Activated CD4-positive, alpha-beta memory T cell treated with anti-CD3 and anti-CD28 coated beads, Interleukin-2, amount 10 ng/mL, durations not matched to agents 7 days and 5 days (primary cell): ENCODE measurements around the gene COMMD1. TPM values are rescaled to one million over a fixed set of nuclear protein-coding genes. Genes with fewer than 3 reads are reported as not detected.

ENCODE experiments used
- CTCF ChIA-PET: fragments of 350-600 bp; sonication (Branson Sonifier 250); formaldehyde crosslinking; loops from one replicate; lab custom pipeline; 2021; ENCODE audit warnings: antibody characterized with exemption, inconsistent platforms; lab: Charles Lee
- POLR2A ChIA-PET: fragments of 350-600 bp; sonication (Branson Sonifier 250); formaldehyde crosslinking; loops from one replicate; lab custom pipeline; 2021; ENCODE audit warnings: antibody characterized with exemption; lab: Charles Lee
- DNase-seq: peaks from one replicate; pipeline ENCODE4 v3.0.0-alpha.2; 2020
- H3K27ac Mint-ChIP-seq: one replicate; pipeline ENCODE4 v1.8.0; 2021; ENCODE audit warnings: mild to moderate bottlenecking, mixed read lengths
- H3K27me3 Mint-ChIP-seq: one replicate; pipeline ENCODE4 v1.8.0; 2021; ENCODE audit warnings: mixed read lengths
- H3K36me3 Mint-ChIP-seq: one replicate; pipeline ENCODE4 v1.8.0; 2021; ENCODE audit warnings: low read depth, mixed read lengths
- H3K4me1 Mint-ChIP-seq: one replicate; pipeline ENCODE4 v1.8.0; 2021; ENCODE audit warnings: mixed read lengths
- H3K4me3 Mint-ChIP-seq: one replicate; pipeline ENCODE4 v1.8.0; 2021; ENCODE audit warnings: mild to moderate bottlenecking, mixed read lengths
- H3K9me3 Mint-ChIP-seq: one replicate; pipeline ENCODE4 v1.8.0; 2021; ENCODE audit warnings: mixed read lengths
- total RNA-seq, 2 experiments: library from RNA; stranded (reverse); gene quantifications; one replicate each; pipeline ENCODE4 v1.2.3, GENCODE V29; 2021

COMMD1 gene
- total RNA-seq, 2 experiments from 2014 or later = 25.4 to 26.9 TPM

DNA sequence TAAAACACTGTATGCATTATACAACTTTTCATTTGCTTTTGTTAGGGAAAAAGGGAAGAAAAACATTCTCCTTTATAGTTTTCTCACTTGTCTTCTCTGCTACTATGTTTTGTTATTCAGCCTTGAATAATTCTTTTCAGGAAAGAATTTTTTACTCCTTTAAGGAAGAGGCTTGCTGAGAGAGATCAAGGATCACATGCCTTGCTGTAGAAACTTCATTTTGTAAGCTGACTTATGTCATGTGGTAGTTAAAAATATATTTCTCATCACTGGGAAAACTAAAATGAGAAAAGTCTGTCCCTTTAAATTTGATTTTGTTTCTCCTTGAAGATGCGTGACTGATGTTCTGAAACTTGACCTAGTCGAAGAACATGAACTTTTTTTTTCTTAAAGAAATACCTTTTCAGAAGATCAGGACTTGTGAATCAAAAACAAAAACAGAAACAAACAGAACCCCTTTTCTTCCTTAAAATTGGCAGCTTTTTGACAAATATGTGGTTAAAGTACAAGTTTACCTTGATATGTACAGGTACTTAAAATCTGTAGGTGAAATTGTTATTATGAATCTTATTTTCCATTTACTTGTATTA, 145.1 kb downstream of the COMMD1 start:
- peaks cover 14% of the 10 kb centered on the region for H3K4me1 Mint-ChIP-seq
- no peak overlapping the region for H3K27ac Mint-ChIP-seq
- H3K27me3 Mint-ChIP-seq = no peaks in the 10 kb centered on the region
- no peak overlapping the region for H3K4me3 Mint-ChIP-seq
- no peaks in the 10 kb centered on the region for H3K36me3 Mint-ChIP-seq
- no peaks in the 10 kb centered on the region for H3K9me3 Mint-ChIP-seq
- CTCF ChIA-PET = no interaction called here
- no peak for DNase-seq
- POLR2A ChIA-PET = no interaction called here

DNA sequence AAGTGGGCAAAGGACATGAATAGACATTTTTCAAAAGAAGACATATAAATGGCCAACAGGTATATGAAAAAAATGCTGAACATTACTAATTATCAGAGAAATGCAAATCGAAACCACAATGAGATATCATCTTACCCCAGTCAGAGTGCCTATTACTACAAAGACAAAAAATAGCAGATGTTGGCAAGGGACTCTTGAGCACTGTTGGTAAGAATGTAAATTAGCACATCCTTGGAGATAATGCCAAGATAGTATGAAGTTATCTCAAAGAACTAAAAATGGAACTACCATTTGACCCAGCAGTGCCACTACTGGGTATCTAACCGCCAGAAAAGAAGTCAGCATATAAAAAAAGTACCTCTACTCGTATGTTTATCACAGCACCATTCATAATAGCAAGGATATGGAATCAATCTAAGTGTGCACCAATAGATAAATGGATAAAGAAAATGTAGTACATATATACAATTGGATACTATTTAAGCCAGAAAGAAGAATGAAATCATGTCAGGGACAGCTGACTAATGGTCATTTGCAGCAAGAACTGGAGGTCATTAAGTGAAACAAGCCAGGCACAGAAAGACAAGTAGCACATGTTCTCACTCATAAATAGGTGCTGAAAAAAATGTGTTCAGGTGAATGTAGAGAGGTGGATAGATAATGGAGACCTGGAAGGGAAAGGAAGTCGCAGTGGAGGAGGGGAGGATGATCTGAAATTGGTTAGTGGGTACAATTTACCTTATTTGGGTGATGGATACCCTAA, 148.7 kb downstream of the COMMD1 start:
- Mint-ChIP-seq H3K4me1 (peaks cover 14% of the 10 kb centered on the region), H3K4me3 (no peak overlapping the region), H3K9me3 (no peaks in the 10 kb centered on the region), H3K27ac (no peak overlapping the region), H3K36me3 (no peaks in the 10 kb centered on the region), H3K27me3 (no peaks in the 10 kb centered on the region)
- ChIA-PET CTCF (interaction anchor here (0.9 kb wide), 1 partner anchor 15 kb away, joined by 3 read pairs; no protein-coding TSS in a partner anchor), POLR2A (no interaction called here)
- no peak for DNase-seq

- Mint-ChIP-seq H3K36me3 (no peaks in the 10 kb centered on the region), H3K27ac (no peak overlapping the region), H3K4me1 (peaks cover 14% of the 10 kb centered on the region), H3K9me3 (no peaks in the 10 kb centered on the region), H3K27me3 (no peaks in the 10 kb centered on the region), H3K4me3 (no peak overlapping the region)
- CTCF ChIA-PET = interaction anchor here (0.6 to 0.9 kb wide), 2 partner anchors 16 to 119 kb away, joined by 3 to 4 read pairs; no protein-coding TSS in a partner anchor
- POLR2A ChIA-PET = no interaction called here
- DNase-seq = no peak
These were observed 149.5 kb downstream of the COMMD1 start for GRCh38 chr2:62054916-62055450.

- H3K27ac Mint-ChIP-seq = no peak overlapping the region
- H3K4me1 Mint-ChIP-seq = peaks cover 14% of the 10 kb centered on the region
- DNase-seq = no peak
- H3K36me3 Mint-ChIP-seq = no peaks in the 10 kb centered on the region
- no peaks in the 10 kb centered on the region for H3K27me3 Mint-ChIP-seq
- H3K4me3 Mint-ChIP-seq = no peak overlapping the region
- POLR2A ChIA-PET = no interaction called here
- no peaks in the 10 kb centered on the region for H3K9me3 Mint-ChIP-seq
- CTCF ChIA-PET = interaction anchor here (0.6 kb wide), 1 partner anchor 118 kb away, joined by 4 read pairs; no protein-coding TSS in a partner anchor
These were observed 150.4 kb downstream of the COMMD1 start for GRCh38 chr2:62055724-62056336.

DNA sequence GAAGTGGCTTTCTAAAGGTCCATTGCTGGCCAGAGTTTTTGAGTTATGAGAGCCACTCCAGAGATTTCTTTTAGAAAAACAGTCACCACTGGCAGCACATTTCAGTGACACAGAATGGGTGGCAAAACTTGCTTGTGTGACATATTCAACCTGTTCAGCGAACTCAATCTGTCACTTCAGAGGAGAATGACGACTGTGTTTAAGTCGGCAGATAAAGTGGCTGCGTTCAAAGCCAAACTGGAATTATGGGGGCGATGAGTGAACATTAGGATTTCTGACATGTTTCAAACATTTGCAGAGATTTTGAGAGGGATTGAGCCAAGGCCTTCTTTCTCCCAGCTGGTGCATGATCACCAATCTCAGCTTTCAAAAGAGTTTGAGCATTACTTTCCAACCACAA, 150.9 kb downstream of the COMMD1 start:
- no peak overlapping the region for H3K4me3 Mint-ChIP-seq
- ChIA-PET CTCF (no interaction called here), POLR2A (no interaction called here)
- no peaks in the 10 kb centered on the region for H3K36me3 Mint-ChIP-seq
- H3K9me3 Mint-ChIP-seq = no peaks in the 10 kb centered on the region
- no peak overlapping the region for H3K27ac Mint-ChIP-seq
- no peak for DNase-seq
- no peaks in the 10 kb centered on the region for H3K27me3 Mint-ChIP-seq
- H3K4me1 Mint-ChIP-seq = peaks cover 14% of the 10 kb centered on the region

DNA sequence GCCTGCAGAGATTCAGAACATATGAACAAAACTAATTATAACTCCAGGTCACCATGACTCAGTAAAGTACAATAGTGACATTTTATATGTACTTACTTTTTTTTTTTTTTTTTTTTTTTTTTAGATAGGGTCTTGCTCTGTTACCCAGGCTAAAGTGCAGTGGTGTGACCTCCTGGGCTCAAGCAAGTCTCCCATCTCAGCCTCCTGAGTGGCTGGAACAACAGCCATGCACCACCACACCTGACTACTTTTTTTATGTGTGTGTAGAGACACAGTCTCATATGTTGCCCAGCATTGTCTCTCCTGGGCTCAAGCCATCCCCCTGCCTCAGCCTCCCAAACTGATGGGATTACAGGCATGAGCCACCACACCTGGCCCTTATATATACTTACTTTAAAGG, 159.8 kb downstream of the COMMD1 start:
- no peak for DNase-seq
- ChIA-PET CTCF (interaction anchor here (0.5 to 0.7 kb wide), 2 partner anchors 211 to 316 kb away, joined by 3 to 5 read pairs; no protein-coding TSS in a partner anchor), POLR2A (interaction anchor here (0.7 kb wide), 1 partner anchor 37 kb away, joined by 3 read pairs; no protein-coding TSS in a partner anchor)
- Mint-ChIP-seq H3K9me3 (no peaks in the 10 kb centered on the region), H3K36me3 (no peaks in the 10 kb centered on the region), H3K4me3 (no peak overlapping the region), H3K27me3 (no peaks in the 10 kb centered on the region), H3K4me1 (no peaks in the 10 kb centered on the region), H3K27ac (no peak overlapping the region)

- Mint-ChIP-seq H3K27me3 (no peaks in the 10 kb centered on the region), H3K4me3 (no peak overlapping the region), H3K36me3 (peaks cover 3% of the 10 kb centered on the region), H3K4me1 (no peaks in the 10 kb centered on the region), H3K9me3 (peaks cover 11% of the 10 kb centered on the region), H3K27ac (no peak overlapping the region)
- ChIA-PET CTCF (no interaction called here), POLR2A (no interaction called here)
- no peak for DNase-seq
These were observed 165.7 kb downstream of the COMMD1 start for GRCh38 chr2:62071126-62071598.

DNA sequence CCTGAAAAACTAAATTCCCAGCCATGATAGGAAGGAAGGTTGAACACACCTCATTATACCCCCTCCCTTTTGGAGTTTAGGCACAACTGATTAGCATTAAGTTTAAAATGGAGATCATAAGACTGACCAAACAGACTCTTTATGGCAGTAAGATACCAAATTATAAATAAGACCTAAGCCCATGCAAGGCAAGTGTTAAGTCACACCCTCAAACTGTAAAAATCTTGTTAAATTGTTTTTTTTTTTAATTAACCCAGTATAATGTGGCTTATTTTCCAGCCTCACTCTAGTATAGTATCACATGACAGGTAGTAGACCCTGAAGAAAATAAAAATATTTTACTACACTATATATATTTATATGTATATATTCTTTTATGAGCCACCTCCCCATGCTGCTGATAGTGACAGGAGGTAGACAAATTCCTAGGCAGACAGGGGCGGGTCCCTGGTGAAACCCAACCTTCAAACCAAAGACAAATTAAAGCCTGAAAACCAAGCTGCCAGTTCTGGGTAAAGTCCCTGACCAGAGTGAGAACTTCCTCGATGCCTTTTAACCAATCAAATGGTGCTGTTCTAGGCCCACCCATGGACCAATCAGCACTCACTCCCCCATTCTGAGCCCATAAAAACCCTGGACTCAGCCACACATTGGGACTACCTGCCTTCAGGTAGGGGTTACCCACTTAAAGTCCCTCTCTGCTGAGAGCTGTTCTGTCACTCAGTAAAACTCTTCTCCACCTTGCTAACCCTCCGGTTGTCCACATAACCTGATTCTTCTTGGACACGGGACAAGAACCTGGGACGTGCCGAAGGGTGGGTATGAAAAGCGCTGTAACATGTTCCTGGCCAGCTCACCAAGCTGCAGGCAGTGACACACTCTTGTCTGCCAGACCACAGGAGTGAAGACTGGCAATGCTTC, 166.5 kb downstream of the COMMD1 start:
- H3K27me3 Mint-ChIP-seq = no peaks in the 10 kb centered on the region
- no peaks in the 10 kb centered on the region for H3K4me1 Mint-ChIP-seq
- peaks cover 11% of the 10 kb centered on the region for H3K9me3 Mint-ChIP-seq
- ChIA-PET POLR2A (interaction anchor here (0.6 kb wide), 1 partner anchor 59 kb away, joined by 3 read pairs; no protein-coding TSS in a partner anchor), CTCF (no interaction called here)
- H3K27ac Mint-ChIP-seq = no peak overlapping the region
- H3K36me3 Mint-ChIP-seq = peaks cover 3% of the 10 kb centered on the region
- no peak overlapping the region for H3K4me3 Mint-ChIP-seq
- DNase-seq = no peak

DNA sequence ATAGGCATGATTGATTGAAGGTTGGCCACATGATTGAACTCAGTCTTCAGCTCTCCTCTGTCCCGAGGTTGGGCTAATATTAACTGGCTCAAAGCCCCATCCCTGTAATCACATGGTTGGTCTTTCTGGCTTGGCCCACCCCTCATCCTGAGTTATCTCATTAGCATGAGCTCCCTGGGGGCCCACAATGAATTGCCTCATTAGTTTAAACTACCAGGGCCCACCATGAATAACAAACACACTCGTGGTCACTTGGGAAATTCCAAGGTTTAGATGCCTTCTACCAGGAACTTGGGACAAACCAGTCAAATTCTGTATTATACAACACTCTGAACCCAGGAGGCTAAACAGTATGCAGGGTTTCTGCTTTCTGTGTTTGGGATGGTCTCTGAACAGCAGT, 168.8 kb downstream of the COMMD1 start:
- peaks cover 11% of the 10 kb centered on the region for H3K9me3 Mint-ChIP-seq
- no peaks in the 10 kb centered on the region for H3K27me3 Mint-ChIP-seq
- H3K36me3 Mint-ChIP-seq = peaks cover 3% of the 10 kb centered on the region
- no peak overlapping the region for H3K27ac Mint-ChIP-seq
- DNase-seq = no peak
- no peaks in the 10 kb centered on the region for H3K4me1 Mint-ChIP-seq
- H3K4me3 Mint-ChIP-seq = no peak overlapping the region
- POLR2A ChIA-PET = no interaction called here
- CTCF ChIA-PET = no interaction called here

GRCh38 chr2:62076980-62077638, 171.6 kb downstream of the COMMD1 start:
- peaks cover 6% of the 10 kb centered on the region for H3K9me3 Mint-ChIP-seq
- no peaks in the 10 kb centered on the region for H3K27me3 Mint-ChIP-seq
- H3K4me1 Mint-ChIP-seq = no peaks in the 10 kb centered on the region
- peaks cover 3% of the 10 kb centered on the region for H3K36me3 Mint-ChIP-seq
- POLR2A ChIA-PET = no interaction called here
- no peak for DNase-seq
- H3K27ac Mint-ChIP-seq = no peak overlapping the region
- no peak overlapping the region for H3K4me3 Mint-ChIP-seq
- CTCF ChIA-PET = no interaction called here

- Mint-ChIP-seq H3K9me3 (no peaks in the 10 kb centered on the region), H3K4me1 (no peaks in the 10 kb centered on the region), H3K4me3 (no peak overlapping the region), H3K27ac (no peak overlapping the region), H3K36me3 (no peaks in the 10 kb centered on the region), H3K27me3 (no peaks in the 10 kb centered on the region)
- ChIA-PET POLR2A (no interaction called here), CTCF (no interaction called here)
- no peak for DNase-seq
These were observed 179.3 kb downstream of the COMMD1 start for GRCh38 chr2:62084801-62085200.

DNA sequence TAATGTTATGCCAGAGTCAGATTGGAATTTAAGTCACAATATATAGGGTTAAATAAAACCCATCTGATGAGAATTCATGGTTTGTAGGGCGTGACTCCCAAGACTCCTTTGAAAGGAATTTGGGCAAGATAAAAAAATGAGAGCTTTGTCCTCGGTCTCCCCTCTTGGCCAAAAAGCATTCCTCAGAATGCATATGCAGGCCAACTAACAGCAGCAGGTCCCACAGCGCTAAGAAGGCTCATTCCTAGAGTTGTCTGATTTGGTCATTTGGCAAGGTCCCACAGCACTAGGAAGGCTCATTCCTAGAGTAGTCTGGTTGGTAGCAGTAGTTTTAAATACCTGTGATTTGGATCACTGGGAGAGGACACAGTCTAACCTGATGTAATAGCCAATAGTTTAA, 184.2 kb downstream of the COMMD1 start:
- no peaks in the 10 kb centered on the region for H3K4me1 Mint-ChIP-seq
- no peaks in the 10 kb centered on the region for H3K36me3 Mint-ChIP-seq
- no peaks in the 10 kb centered on the region for H3K27me3 Mint-ChIP-seq

More for the DNA sequence above, 184.2 kb downstream of the COMMD1 start:
- Mint-ChIP-seq H3K27ac (no peak overlapping the region), H3K4me3 (no peak overlapping the region), H3K9me3 (no peaks in the 10 kb centered on the region)
- ChIA-PET POLR2A (no interaction called here), CTCF (no interaction called here)
- DNase-seq = no peak
